Lung (tissue), 12 donors: ENCODE measurements around the gene SLC25A26. TPM values are rescaled to one million over a fixed set of nuclear protein-coding genes. Genes with fewer than 3 reads are reported as not detected.

Experiments
- ATAC-seq: fragments of 200-7000 bp; cut with Tn5 transposase; one replicate; pipeline ENCODE4 v1.9.1; 2020; ENCODE audit warnings: moderate number of reproducible peaks; ENCODE audit not compliant: insufficient read depth, low FRiP score
- DNase-seq, 3 donors: peaks; one replicate each; pipeline ENCODE4 v3.0.0-alpha.2; 2013 to 2017
- H3K27ac ChIP-seq, 2 donors: one replicate each; pipeline ENCODE4 v1.5.1; 2013; ENCODE audit warnings: mild to moderate bottlenecking in 2 of 2, moderate library complexity in 2 of 2, control low read depth in 1 of 2, inconsistent platforms in 1 of 2, low read depth in 1 of 2, low read length in 1 of 2
- H3K27me3 ChIP-seq, 3 donors: one replicate each; pipeline ENCODE4 v1.5.1; 2013; ENCODE audit warnings: low read length in 2 of 3; ENCODE audit not compliant: control insufficient read depth in 3 of 3, insufficient read depth in 3 of 3
- H3K36me3 ChIP-seq, 4 donors: one replicate each; pipeline ENCODE4 v1.5.1; 2013; ENCODE audit warnings: low read length in 4 of 4, mild to moderate bottlenecking in 1 of 4, moderate library complexity in 1 of 4; ENCODE audit not compliant: control insufficient read depth in 4 of 4, insufficient read depth in 4 of 4
- H3K4me1 ChIP-seq, 5 donors: one replicate each; pipeline ENCODE4 v1.5.1; 2013; ENCODE audit warnings: low read length in 5 of 5, mild to moderate bottlenecking in 2 of 5, moderate library complexity in 1 of 5; ENCODE audit not compliant: control insufficient read depth in 5 of 5, insufficient read depth in 5 of 5
- H3K4me3 ChIP-seq: one replicate; pipeline ENCODE4 v1.5.1; 2013; ENCODE audit warnings: mild to moderate bottlenecking, control low read depth, moderate library complexity
- H3K9ac ChIP-seq, 2 donors: one replicate each; pipeline ENCODE4 v1.5.1; 2013; ENCODE audit warnings: low read length in 2 of 2, control low read depth in 1 of 2; ENCODE audit not compliant: insufficient read depth in 1 of 2
- H3K9me3 ChIP-seq, 4 donors: one replicate each; pipeline ENCODE4 v1.5.1; 2013; ENCODE audit warnings: low read length in 3 of 4, mild to moderate bottlenecking in 1 of 4, moderate library complexity in 1 of 4; ENCODE audit not compliant: control insufficient read depth in 4 of 4, insufficient read depth in 3 of 4
- WGBS, 2 donors: extraction: QIAGEN DNeasy Blood & Tissue Kit; methylation state at CpG; one replicate each; pipeline ENCODE4 v1.1.7; 2013; 5-methylcytosine and 5-hydroxymethylcytosine counted together
- polyA plus RNA-seq, 2 donors: library from polyadenylated mRNA; stranded (reverse); fragments of 200-250 nt; gene quantifications; one replicate each; pipeline ENCODE4 v1.2.1, GENCODE V29; 2013
- total RNA-seq, 2 donors: library from RNA; depleted of rRNA in 1 of 2; stranded (reverse); fragments of >200 nt in 1 of 2; gene quantifications; one replicate each; pipeline ENCODE4 v1.2.1, GENCODE V29; 2014 to 2021
- TF ChIP-seq, protein P1 (sequence below): IDR thresholded peaks from 2 replicates; pipeline ENCODE4 v1.5.1; 2012; ENCODE audit warnings: mild to moderate bottlenecking; ENCODE audit errors: control extremely low read depth, extremely low read depth
- donor health status: control.
- donor health status: control.
- donor health status: Bipolar disorder and iron deficiency.
- donor health status: healthy.
- donor health status: DM: yes; HTN: yes; CAD: no.

SLC25A26 gene
- total and polyA plus RNA-seq, 4 donors, result 10.4 to 18.0 (median 14.9) TPM

DNA sequence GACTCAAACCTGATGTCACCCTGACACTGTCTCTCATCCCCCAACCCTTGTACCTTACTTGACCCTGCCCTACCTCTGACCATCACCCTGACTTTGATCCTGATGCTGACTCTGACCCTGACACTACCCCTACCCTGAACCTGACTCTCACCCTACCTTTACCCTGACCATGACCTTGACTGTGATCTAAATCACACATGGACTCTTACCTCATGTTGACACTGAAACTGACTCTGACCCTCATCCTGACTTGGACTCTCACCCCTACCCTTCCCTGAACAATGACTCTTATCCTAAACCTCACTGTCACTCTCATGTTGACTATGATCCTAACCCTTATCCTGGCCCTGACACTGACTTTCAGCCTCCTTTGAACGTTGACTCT is 21.7 kb upstream of the SLC25A26 start:
- no peak overlapping the region for H3K9ac ChIP-seq
- no peak overlapping the region for H3K27ac ChIP-seq
- H3K4me3 ChIP-seq, result no peak overlapping the region
- H3K9me3 ChIP-seq, result no peaks in the 10 kb centered on the region
- no peak for ATAC-seq
- DNase-seq, result no peak
- WGBS, 2 donors, result 82 to 95% methylated on average over 1 of the region's 1 CpG
- peaks cover 0 to 8% (median 0%) of the 10 kb centered on the region in 5 donors for H3K4me1 ChIP-seq
- H3K27me3 ChIP-seq, result peaks cover 0 to 5% (median 3%) of the 10 kb centered on the region in 3 donors
- H3K36me3 ChIP-seq, result no peaks in the 10 kb centered on the region
- TF ChIP-seq, protein P1, sequence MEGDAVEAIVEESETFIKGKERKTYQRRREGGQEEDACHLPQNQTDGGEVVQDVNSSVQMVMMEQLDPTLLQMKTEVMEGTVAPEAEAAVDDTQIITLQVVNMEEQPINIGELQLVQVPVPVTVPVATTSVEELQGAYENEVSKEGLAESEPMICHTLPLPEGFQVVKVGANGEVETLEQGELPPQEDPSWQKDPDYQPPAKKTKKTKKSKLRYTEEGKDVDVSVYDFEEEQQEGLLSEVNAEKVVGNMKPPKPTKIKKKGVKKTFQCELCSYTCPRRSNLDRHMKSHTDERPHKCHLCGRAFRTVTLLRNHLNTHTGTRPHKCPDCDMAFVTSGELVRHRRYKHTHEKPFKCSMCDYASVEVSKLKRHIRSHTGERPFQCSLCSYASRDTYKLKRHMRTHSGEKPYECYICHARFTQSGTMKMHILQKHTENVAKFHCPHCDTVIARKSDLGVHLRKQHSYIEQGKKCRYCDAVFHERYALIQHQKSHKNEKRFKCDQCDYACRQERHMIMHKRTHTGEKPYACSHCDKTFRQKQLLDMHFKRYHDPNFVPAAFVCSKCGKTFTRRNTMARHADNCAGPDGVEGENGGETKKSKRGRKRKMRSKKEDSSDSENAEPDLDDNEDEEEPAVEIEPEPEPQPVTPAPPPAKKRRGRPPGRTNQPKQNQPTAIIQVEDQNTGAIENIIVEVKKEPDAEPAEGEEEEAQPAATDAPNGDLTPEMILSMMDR, result no peak

DNA sequence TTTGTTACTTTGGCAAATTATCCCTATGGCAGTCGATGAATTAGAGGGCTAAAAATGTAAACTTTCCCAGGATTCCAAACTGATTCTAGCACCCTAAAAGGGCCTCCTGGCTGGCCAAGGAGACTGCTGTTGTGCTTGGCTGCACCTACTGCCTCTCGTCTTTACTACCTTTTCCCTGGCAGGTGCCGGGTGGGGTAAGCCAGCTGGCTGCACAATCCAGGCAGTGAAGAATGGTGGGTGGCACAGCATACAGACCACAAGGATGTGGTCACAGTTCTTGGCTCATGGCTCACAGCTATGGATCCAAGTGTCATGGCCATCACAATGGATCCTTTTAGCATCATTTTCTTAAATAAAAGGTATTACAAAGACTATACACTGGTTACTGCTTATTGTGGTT is 20.7 kb upstream of the SLC25A26 start:
- ATAC-seq, result no peak
- Histone ChIP-seq H3K27me3 (peaks cover 0 to 3% (median 1%) of the 10 kb centered on the region in 3 donors), H3K4me3 (no peak overlapping the region), H3K9ac (no peak overlapping the region), H3K4me1 (peaks cover 0 to 8% (median 0%) of the 10 kb centered on the region in 5 donors), H3K9me3 (no peaks in the 10 kb centered on the region), H3K27ac (no peak overlapping the region), H3K36me3 (no peaks in the 10 kb centered on the region)
- TF ChIP-seq, protein P1, result no peak
- 39 to 60% methylated on average over 3 of the region's 3 CpGs for WGBS, 2 donors
- DNase-seq, result peak in 1 of 3 donors; percentile 22

DNA sequence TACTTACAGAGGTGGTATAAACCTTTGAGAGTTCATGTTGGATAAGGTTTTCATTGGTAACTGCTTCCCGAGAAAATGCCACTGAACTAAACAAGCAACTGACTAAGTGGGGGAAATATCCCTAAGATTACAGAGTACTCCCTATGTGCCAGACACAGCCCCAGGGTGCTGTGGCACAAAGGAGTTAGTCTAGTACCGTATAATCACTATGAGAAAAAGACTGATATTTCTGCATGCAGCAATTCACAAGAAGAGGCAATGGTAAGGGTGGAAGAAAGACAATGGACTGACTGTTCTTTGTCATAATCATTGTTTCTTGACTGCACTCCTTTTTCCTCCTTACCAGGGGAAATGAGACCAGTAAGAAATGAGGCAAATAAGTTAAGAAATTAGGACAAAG is 20.0 kb upstream of the SLC25A26 start:
- Histone ChIP-seq H3K9ac (no peak overlapping the region), H3K4me1 (peaks cover 0 to 8% (median 0%) of the 10 kb centered on the region in 5 donors), H3K27ac (no peak overlapping the region), H3K27me3 (peaks cover 0 to 3% (median 0%) of the 10 kb centered on the region in 3 donors), H3K36me3 (no peaks in the 10 kb centered on the region), H3K4me3 (no peak overlapping the region), H3K9me3 (no peaks in the 10 kb centered on the region)
- DNase-seq, result no peak
- TF ChIP-seq, protein P1, result no peak
- WGBS, 2 donors, result 88 to 91% methylated on average over 2 of the region's 2 CpGs
- ATAC-seq, result no peak

DNA sequence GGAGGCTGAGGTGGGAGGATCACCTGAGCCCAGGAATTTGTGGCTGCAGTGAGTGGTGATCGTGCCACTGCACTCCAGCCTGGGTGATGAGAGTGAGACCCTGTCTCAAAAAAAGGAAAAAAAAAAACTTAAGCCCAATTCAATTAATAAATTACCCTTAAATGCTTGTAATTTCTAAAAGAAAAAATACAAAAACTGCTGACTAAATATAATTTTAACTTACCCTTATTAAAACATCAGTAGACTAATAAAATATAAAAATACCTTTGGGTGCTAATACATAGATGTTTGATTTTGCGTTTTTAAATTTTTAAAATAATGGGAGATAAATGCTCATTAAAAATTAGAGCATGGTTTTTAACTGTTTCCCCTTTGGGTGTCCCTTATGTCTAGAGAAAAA is 17.5 kb upstream of the SLC25A26 start:
- TF ChIP-seq, protein P1, result no peak
- Histone ChIP-seq H3K4me3 (no peak overlapping the region), H3K9me3 (no peaks in the 10 kb centered on the region), H3K27me3 (no peaks in the 10 kb centered on the region), H3K9ac (no peak overlapping the region), H3K36me3 (no peaks in the 10 kb centered on the region), H3K27ac (no peak overlapping the region), H3K4me1 (peaks cover 0 to 8% (median 0%) of the 10 kb centered on the region in 5 donors)
- ATAC-seq, result no peak
- 84 to 86% methylated on average over 2 of the region's 2 CpGs for WGBS, 2 donors
- DNase-seq, result no peak
